Limb (tissue), 2 donors: ENCODE results near the gene ST6GALNAC6.

ENCODE experiments used
- DNase-seq, 2 donors: peaks; one replicate each; pipeline ENCODE4 v3.0.0-alpha.2; 2016; ENCODE audit errors: extremely low spot score in 2 of 2

Gene ST6GALNAC6

GRCh38 chr9:127835991-127836516 is 63.3 kb downstream of the ST6GALNAC6 start:
- no peak for DNase-seq
